Inflammatory macrophage (primary cell): ENCODE results near the gene VSIG2.

Experiments
- DNase-seq, 2 donors: peaks; one replicate each; pipeline ENCODE4 v3.0.0-alpha.2; 2020 to 2022

VSIG2 gene

DNA sequence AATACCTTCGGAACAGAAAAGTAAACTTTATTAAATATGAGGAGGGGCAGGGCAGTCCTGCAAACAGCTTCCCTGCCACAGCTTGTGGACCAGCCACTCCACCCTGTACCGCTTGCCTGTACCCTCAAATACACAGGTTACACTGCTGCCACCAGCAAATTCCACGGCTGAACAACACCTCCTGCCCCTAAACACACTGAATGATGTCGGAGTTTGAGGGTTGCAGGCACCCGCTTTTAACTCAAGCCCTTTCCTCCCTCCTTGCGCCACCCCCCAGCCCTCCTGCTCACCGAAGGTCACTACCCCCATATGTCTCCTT, 4.0 kb downstream of the VSIG2 start:
- DNase-seq: no peak

DNA sequence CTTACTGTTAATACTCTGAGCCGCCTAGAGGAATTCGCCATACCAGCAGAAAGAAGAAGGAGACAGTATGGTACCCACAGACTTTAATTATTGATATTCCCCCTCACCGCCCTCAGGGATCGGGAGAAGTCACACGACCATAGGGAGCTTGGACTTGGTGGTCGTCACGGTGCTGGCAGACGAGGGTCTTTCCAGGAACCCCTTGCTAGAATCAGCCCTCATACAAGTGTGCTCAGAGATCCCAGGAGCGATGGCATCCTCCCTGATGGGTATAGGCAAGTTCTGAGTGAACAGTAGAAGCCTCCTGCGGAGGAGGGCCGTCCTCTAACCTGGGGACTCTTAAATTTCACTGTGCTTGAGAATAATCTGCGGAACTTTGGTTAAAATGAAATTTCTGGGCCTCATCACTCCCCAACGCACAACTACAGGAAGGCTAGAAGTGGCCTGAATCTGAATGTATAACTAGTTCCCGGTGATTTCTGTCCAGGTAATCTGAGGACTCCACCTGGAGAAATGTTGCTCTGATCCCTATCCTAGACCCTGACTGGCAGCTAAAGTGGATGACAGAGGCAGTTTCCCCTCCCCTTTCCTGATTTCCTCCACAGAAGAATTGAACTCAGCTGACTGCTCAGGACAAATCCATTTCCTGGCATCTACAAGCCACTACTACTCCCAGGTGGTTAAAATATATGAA, 4.5 kb downstream of the VSIG2 start:
- no peak for DNase-seq

DNA sequence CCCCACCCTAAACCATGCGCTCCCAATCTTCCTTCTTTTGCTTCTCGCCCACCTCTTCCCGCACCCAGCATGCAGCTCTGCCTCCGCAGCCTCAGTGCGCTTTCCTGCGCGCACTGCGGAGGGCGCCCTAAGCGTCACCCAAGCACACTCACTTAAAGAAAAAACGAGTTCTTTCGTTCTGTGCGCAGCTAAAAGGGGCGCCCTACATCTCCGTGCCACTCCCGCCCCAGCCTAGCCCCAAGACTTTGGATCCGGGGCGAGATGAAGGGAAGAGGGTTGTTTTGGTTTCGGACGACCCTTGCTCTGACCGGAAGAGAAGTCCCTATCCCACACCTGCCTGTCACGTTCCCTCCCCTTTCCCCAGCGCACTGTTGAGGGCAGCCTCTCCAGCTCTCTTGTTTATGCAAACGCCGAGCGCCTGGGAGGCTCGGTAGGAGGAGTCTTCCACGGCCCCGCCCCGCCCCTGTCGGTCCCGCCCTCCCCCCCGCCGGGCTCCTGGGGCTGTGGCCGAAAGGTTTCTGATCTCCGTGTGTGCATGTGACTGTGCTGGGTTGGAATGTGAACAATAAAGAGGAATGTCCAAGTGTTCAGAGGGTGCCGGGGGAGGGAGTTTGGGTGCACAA, 5.3 kb downstream of the VSIG2 start:
- peak; percentile 69 to 86 for DNase-seq

DNA sequence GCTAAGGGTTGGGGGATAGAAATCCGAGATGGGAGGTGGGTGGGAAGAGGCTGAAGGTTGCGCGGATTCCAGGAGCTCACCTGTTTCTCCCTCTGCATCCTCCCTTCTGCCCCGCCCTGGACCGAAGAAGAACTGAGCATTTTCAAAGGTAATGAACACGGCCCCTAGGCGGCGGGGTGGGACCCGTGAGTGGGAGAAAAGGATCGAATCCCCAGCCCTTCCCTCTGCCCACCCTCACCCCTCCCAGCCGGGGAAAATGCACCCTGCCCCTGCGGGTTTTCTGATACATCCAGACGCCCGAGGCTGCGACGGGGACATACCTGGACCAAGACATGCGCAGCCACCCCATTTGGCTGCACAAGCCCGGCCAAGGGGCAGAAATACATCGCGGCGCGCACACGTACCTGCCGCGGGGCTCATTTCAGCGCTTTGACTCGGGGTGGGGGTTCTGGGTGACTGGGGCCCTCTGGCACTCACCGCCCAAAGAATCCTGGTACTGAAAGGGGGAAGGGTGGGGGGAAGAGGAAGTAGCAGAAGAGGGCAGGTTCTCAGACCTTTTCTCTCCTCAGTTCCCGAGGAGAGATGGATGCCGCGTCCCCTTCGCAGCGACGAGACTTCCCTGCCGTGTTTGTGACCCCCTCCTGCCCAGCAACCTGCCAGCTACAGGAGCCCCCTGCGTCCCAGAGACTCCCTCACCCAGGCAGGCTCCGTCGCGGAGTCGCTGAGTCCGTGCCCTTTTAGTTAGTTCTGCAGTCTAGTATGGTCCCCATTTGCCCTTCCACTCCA, 6.0 kb downstream of the VSIG2 start:
- no peak for DNase-seq

DNA sequence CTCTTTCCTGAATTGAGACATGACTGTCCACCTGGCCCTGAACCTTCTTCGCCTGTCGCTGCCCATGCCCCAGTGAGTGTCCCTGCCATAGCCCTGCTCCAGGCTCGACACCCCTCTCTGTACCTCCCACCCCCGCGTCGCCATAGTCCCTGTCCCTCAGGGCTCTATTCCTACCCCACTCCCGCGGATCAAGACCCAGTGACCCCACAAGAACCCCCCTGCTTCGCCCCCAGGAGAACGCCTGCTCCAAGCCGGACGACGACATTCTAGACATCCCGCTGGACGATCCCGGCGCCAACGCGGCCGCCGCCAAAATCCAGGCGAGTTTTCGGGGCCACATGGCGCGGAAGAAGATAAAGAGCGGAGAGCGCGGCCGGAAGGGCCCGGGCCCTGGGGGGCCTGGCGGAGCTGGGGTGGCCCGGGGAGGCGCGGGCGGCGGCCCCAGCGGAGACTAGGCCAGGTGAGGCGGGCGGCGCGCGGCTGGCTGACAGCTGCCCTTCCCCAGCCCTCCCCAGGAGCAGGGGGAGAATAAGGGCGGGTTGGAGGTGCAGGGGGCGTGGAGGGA, 6.7 kb downstream of the VSIG2 start:
- DNase-seq: no peak

DNA sequence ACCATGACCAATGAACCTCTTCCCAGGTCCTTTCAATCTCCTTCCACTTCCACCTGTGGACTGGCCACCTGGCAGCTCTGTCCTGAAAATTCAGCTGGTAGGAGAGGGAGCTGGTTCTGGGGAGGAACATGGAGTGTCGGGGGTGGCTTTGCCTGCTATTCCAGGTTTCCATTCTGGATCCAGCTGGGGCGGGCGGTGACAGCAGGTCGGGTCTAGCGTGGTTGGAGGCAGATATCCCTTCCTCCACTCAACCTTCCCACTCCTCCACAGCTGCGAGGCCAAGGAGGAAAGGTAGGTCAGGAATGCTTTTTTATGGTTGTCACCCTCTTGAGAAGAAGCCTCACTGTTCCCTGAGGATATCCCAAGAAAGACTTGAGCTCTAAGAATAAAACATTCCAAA, 9.0 kb downstream of the VSIG2 start:
- no peak for DNase-seq

DNA sequence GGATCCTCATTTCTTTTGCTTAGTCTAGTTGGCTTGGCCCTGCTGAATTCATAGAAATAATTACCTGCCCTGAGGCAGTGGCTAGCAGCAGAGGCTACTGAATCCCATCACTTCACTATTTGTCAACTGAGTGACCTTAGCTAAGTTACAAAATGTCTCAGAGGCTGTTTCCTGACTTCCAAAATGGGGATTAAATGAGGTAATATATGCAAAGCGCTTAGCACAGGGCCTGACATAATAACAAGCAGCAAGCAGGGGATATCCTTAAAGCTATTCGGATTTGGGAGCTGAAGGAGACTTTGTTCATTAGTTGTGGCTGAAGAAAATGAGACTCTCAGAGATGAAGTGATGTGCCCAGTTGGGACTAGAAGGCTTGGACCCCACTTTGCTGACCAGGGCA, 9.5 kb downstream of the VSIG2 start:
- no peak for DNase-seq

DNA sequence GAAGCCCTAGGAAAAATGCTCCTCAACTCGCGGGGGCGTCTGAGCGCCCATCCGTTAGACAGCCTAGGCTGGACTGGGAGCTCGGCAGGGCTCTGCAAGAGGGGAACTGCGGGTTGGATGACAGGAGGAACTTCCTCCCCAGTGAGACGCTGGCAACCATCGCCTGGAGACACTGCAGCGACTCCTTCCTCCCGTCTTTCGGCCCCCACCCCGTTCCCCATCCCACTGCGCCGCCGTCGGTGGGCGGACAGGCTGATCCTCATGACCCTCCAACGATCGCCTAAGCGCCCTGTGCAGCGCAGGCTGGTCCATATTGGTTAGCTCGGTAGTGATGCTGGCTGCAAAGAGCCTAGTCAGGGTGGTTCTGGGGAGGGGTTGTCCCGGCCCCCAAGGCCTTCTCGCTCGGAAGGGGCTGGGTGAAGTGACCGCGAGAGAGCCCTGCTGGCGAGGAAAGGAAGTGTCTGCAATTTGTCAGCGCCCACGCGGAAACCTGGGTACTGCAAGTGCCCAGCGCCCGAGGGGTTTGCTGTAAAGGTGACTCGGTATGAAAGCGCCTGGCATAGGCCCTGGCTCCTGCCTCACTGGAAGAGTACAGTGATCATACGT, 11.7 kb downstream of the VSIG2 start:
- peak; percentile 69 to 78 for DNase-seq

DNA sequence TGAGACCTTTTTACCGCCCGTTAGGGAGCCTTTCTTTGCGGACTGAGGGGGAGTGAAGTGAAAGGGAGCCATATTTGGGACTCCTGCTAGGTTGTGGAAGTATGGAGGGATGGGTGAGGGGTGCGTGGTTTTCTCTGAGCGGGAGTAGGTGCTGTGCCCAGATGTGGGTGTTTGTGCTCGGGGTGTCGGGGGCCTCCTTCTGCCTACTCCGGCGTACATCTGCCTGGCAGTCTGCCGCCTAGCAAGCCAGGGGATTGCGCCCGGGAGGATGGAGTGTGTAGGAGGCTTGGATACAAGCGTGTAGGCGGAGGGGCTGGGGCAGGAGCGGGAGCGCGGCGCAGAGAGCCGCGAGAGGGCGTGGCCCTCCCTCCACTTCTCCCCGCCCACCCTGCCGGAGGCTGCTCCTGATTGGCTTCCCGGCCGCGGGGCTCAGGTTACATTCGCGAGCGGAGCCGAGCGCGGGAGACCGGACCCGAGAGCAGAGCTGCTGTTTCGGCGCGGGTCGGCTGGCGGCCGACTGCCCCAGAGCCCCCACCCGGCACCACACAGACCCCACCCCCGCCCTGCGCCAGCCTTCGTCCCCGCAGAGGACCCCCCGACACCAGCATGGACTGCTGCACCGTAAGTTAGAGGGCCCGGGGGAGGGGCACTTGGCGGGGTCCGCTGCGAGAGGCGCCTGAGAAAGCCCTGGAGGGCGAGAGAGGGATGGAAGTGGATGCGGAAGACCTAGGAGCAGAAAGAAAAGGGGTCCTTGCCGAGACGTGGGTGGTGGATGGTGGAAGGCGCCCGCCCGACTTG, 12.4 kb downstream of the VSIG2 start, which contains the start of gene NRGN:
TSS of gene NRGN (plus strand) at position 464 of the 798 bp plus-strand sequence. CDS start at position 607, 143 bp downstream.
- DNase-seq: peak; percentile 79 to 81

DNA sequence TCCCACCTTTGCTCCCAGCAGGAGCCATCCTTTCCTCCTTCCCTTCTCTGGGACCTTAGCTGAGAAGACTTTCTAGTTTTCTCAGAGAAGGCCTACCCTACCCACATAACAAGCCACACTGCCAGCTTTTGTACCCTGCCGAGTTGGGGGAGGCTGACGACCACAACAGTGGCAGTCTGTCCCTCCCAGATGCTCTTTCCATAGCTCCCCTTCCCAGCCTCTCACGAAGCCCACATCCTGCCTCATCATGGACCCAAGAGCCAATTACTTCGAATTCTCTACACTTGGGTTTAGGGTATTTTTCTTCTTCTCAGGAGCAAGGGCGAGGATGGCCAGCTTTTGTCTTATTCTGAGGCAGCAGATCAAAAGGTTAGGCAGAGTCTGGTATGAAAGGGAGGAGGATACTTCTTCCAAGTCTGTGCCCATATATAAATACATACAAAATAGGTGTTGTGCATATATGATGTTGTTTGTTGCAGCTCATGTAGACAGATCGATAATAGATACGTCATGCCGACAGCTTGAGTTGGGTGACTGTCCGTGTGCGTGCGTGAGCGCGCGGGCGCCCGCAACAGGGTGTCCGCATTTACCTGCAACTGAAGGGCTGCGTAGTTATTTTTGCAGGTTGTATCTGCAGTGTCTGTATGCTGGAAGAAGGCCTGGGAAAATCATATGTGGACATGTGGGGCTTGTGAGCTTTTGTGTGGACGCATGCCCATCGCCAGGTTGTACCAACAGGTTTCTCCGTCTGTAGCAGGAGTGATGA, 13.2 kb downstream of the VSIG2 start:
- no peak for DNase-seq

DNA sequence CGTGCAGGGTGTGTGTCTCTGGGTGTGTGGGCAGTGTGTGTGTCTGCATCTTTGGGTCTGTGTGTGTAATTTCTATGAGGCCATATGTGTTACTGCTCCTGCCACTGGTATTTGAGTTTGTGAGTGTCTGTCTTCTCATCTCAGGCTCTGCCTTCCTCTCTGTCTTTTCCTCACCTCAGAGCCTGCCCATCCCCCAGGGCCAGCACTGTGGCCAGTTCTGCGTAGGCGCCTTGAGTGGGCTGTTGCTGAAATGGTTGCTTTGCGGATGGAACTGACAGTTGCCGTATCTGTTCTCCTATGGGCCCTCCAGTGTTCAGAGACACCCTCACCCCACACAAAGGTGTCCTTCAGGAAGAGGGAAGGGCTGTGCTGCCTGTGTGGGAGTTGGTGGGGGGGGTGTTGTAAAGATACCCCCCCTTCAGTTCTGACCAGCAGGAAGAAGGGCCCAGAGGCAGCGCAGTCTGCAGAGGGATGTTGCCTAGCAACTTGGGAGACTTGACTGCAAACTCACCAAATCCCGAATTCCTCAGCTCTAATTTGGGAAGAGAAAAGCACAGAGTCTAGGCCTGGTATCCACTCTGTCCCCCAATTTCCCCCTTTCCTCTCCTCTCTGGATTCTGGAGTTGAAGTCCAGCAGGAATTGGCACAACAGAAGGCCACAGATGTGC, 14.3 kb downstream of the VSIG2 start:
- DNase-seq: peak in 1 of 2 donors; percentile 44

DNA sequence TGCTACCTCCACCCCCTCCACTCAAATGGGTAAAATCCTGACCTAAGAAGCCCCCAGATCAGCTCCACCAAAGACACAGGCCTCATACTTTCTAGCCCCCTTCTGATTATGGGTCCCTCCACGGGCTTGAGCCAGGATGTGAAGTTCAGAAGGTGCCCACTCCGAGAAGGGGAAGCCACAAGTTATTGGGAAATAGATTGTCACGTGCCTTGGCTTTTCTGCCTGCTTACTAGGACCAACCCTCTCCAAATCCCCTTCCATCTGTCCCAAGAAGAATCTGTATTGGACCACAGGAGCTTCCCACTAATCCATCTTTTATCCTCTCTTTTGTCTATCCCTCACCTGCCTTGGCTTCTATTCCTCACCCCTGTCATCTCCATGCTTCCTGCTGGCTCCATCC, 15.3 kb downstream of the VSIG2 start:
- peak; percentile 67 to 74 for DNase-seq

DNA sequence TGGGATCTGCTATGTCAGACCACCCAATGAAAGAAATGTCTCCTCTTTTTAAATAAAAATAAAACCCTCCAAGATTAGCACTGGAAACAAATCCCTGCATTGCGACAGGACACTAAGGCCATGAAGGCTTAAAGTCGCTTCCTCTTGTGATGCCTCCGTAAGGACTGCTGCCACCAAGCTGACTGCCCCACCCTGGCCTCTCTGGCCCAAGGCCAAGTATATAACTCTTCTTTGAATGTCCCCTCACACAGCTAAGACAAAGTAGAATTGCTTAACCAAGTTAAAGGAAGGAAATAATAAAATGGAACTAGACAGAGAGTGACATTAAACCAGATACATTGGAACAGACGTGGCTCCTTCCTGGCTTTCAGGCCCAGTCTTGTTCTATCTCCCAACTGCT, 19.8 kb downstream of the VSIG2 start:
- peak; percentile 68 to 93 for DNase-seq

DNA sequence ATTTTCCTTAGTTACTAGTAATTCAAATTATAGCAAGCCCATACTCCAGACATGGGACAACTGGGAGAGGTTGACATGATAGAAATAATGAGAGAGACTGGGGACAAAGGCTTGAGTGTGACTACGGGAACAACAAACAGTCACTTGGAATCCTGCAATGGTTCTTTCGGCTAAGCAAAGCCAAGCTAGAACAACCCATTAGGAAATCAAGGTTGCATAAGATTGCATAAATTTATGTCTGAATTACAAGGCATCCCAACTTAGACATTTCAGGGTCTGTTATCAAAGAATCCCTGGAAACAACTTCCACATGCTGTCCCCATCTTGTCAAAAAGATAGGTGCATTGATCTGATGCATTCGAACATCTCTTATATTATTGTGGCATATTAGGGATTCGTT, 22.5 kb downstream of the VSIG2 start:
- peak in 1 of 2 donors; percentile 54 for DNase-seq

DNA sequence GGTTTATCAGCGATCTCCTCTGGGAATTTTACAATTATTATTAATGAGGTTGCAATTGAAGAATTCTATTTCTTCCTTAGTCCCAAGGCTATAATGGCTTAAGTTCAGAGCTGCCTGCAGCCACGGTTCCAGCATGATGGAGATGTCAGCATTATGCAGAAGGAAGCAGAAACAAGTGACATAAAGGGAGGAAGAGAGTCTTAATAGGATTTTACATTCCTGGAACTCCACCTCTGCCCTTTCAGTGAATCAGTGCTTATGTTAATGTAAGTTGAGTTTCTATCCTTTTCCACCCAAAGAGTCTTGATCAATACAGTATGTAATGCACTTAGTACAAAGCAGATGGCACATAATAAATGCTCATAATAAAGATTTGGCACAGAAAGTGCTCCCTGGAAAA, 23.9 kb downstream of the VSIG2 start:
- no peak for DNase-seq

DNA sequence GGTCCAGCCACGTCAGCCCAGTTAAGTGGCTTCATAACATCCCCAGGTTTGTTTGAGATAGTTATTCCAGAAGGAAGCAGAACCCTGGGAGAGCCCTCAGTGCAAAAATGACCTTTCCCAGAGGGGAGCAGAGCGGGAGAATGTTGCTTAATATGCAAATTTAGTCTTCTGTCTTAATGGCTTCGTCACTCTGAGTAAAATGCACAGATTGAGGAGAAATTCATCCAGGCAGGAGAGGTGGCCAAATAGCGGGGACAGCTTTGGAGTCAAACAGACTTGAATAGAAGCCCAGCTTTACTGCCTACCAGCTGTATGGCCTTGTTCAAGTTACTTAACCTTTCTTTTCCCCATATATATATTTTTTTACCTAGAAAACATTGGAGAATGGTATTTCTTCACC, 24.6 kb downstream of the VSIG2 start:
- no peak for DNase-seq

DNA sequence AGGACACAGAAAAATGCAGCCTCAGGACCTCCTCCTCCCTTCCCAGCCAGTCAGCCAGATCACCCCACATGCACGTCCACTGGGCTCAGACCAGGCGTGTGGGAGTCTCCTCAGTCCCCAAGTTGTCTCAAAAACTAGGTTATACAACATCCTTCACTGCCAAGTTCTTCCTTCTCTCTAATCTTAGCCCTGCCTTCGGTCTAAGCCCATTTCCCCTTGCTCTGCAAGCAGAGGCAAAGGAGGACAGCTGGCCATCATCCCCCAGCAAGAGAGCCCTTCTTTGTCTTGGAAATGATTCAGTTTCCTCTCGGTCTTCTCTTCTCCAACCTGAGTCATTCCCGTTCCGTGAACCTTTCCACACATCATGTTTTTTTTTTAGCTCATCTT, 26.3 kb downstream of the VSIG2 start:
- peak; percentile 20 for DNase-seq

DNA sequence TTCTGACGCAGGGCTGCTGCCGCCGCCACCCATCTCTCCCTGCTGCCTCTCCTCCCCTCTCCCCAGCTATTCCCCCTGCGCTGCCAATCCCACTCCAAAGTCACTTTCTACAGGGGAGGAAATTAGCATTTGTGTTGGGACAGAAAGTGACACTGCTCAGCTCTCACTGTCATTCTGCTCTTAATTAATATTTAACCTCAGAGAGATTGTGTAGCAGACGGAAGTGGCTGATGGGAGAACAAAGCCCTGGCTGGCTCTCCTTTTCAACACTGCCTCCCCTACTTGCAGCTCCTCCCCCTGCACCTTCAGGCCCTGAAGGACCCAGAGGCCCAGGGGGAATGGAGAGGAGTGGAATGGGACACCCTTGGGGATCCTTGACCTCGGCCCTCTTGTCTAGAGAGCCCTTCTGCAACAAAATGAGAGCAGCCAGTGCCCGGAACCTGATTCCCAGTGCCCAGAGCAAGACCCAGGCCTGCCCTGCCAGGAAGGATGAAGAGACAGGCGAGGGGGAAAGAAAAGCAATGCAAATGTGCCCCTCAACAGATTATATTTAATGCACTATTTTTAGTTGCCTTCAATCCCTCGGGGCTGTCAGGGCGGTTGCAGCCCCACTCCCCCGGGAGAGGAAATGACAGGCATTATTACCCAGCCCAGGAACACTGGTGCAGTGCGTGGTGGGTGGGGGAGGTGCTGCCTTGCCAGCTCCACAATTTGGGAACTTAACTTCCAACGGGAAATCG, 26.9 kb downstream of the VSIG2 start:
- DNase-seq: no peak

DNA sequence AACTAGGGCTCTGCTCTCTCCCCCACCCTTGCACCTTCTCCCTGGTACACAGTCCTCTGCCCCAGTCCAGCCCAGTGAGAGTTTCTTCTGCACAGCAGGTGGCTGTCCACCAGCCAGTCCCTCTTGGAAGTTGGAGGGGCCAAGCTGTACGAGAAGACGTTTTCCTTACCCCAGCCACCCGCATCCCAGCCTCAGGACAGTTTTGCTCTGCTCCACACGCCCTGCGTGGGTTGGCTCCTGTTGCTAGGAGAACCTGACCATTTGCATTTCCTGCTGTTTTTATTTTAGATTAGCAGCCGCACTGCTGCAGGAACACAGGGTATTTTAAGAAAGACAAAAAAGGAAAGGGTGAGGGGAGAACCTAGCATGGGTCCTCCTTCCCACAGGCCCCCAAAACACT, 29.9 kb downstream of the VSIG2 start:
- DNase-seq: no peak

DNA sequence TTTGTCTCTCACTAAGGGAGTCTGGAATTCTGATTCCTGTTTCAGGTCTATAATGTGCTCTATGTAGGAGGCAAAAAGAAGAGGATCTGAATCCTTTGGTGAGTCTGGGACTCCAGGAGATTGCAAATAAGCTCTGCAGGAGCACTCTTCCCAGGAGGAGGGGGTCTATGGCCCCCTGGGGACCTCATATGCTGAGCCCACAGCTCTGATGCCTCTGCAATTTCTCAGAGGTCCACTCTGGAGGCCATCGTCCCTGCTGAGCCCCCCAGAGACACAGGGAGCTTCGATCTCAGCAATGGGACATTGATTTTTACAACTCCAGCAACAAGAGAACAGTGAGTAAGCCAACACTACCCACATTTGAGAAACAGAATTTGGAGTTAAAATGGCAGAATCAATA, 32.5 kb downstream of the VSIG2 start:
- DNase-seq: no peak
